PC-3 (cell line): Measurements from ENCODE around the gene CDH26. TPM values are rescaled to one million over a fixed set of nuclear protein-coding genes. Genes with fewer than 3 reads are reported as not detected.

Experiments used
- ATAC-seq: fragments of 200-7000 bp; cut with Tn5 transposase; 2 replicates; pipeline ENCODE4 v1.9.1; 2020; ENCODE audit warnings: mild to moderate bottlenecking, moderate library complexity
- BruUV-seq: library from RNA; stranded (reverse); fragments of 400-500 nt; replicated peaks from 2 replicates; lab custom pipeline; 2021; lab: Mats Ljungman, UMichigan
- CTCF ChIA-PET: fragments of 300-600 bp; sonication (Branson Sonifier 250); formaldehyde crosslinking; loops from one replicate; lab custom pipeline; 2022; ENCODE audit warnings: antibody characterized with exemption; lab: Charles Lee
- POLR2A ChIA-PET: fragments of 300-600 bp; sonication (Branson Sonifier 250); formaldehyde crosslinking; loops from one replicate; lab custom pipeline; 2022; ENCODE audit warnings: antibody characterized with exemption; ENCODE audit not compliant: unreplicated experiment; lab: Charles Lee
- DNase-seq: peaks from one replicate; pipeline ENCODE4 v3.0.0-alpha.2; 2015
- H2AFZ ChIP-seq: fragments of 300-600 bp; sonication (generic); 2 replicates; pipeline ENCODE4 v1.6.0; 2016; ENCODE audit warnings: antibody characterized with exemption, low read length
- H3F3A ChIP-seq: fragments of 300-600 bp; sonication (generic); one replicate; pipeline ENCODE4 v1.6.0; 2017; ENCODE audit warnings: antibody characterized with exemption, low read length, control low read depth, mild to moderate bottlenecking; ENCODE audit not compliant: unreplicated experiment
- H3K27ac ChIP-seq: fragments of 300-600 bp; sonication (generic); 2 replicates; pipeline ENCODE4 v1.5.1; 2016; ENCODE audit warnings: mild to moderate bottlenecking, low read length
- H3K27me3 ChIP-seq: fragments of 300-600 bp; sonication (generic); 2 replicates; pipeline ENCODE4 v1.6.1; 2016; ENCODE audit warnings: low read length, mixed read lengths
- H3K36me3 ChIP-seq: fragments of 300-600 bp; sonication (generic); 2 replicates; pipeline ENCODE4 v1.6.1; 2016; ENCODE audit warnings: low read depth, mixed run types, low read length, mixed read lengths
- H3K4me1 ChIP-seq: fragments of 300-600 bp; sonication (generic); 2 replicates; pipeline ENCODE4 v1.5.1; 2016; ENCODE audit warnings: low read length; ENCODE audit not compliant: insufficient read depth
- H3K4me2 ChIP-seq: fragments of 300-600 bp; sonication (generic); 2 replicates; pipeline ENCODE4 v1.6.0; 2016; ENCODE audit warnings: low read length
- H3K4me3 ChIP-seq: fragments of 300-600 bp; sonication (generic); 2 replicates; pipeline ENCODE4 v1.5.1; 2016; ENCODE audit warnings: mild to moderate bottlenecking, low read length, mixed read lengths
- H3K79me2 ChIP-seq: fragments of 300-600 bp; sonication (generic); 2 replicates; pipeline ENCODE4 v1.6.1; 2017; ENCODE audit warnings: low read length, mixed read lengths
- H3K9ac ChIP-seq: fragments of 300-600 bp; sonication (generic); 2 replicates; pipeline ENCODE4 v1.6.0; 2016; ENCODE audit warnings: mild to moderate bottlenecking, low read length
- H3K9me2 ChIP-seq: fragments of 300-600 bp; sonication (generic); replicated peaks from 2 replicates; pipeline ENCODE4 v1.6.1; 2016; ENCODE audit warnings: mixed run types, low read length, mixed read lengths
- H3K9me3 ChIP-seq: fragments of 300-600 bp; sonication (generic); 2 replicates; pipeline ENCODE4 v1.6.1; 2016; ENCODE audit warnings: low read length, mixed read lengths
- H4K20me1 ChIP-seq: fragments of 300-600 bp; sonication (generic); 2 replicates; pipeline ENCODE4 v1.6.1; 2016; ENCODE audit warnings: low read length, mixed read lengths
- CTCF ChIP-seq: fragments of 300-600 bp; sonication (generic); conservative IDR thresholded peaks from 2 replicates; pipeline ENCODE4 v1.5.1; 2017; ENCODE audit warnings: antibody characterized with exemption, low read depth, mild to moderate bottlenecking, low read length
- EZH2 ChIP-seq: fragments of 300-600 bp; sonication (generic); IDR thresholded peaks from one replicate; pipeline ENCODE4 v1.6.1; 2017; ENCODE audit warnings: antibody characterized with exemption, mild to moderate bottlenecking, low read length; ENCODE audit not compliant: unreplicated experiment
- EZH2phosphoT487 ChIP-seq: fragments of 300-600 bp; sonication (generic); IDR thresholded peaks from 2 replicates; pipeline ENCODE4 v1.6.1; 2018; ENCODE audit warnings: mild to moderate bottlenecking, antibody characterized with exemption, low read length, borderline replicate concordance
- intact Hi-C: fragments of 100-400 bp; cut with micrococcal nuclease; formaldehyde crosslinking; loops from 2 replicates; pipeline ENCODE4 v1.9.0; 2023
- total RNA-seq: library from RNA; depleted of rRNA; stranded (reverse); fragments of >200 nt; gene quantifications from 2 replicates; pipeline ENCODE4 v1.2.3, GENCODE V29; 2014

Gene CDH26
- total RNA-seq, 1 experiment from 2014 or later: 1.2 TPM

- no peaks in the 10 kb centered on the region for H3K4me1 ChIP-seq
- no peaks in the 10 kb centered on the region for H4K20me1 ChIP-seq
- intact Hi-C loops: no loop called here
- H3K9me2 ChIP-seq: no peaks in the 10 kb centered on the region
- no peak for ATAC-seq
- TF ChIP-seq CTCF (no peak), EZH2phosphoT487 (no peak), EZH2 (no peak)
- no peaks in the 10 kb centered on the region for H3K9me3 ChIP-seq
- no peak overlapping the region for H3K4me2 ChIP-seq
- ChIA-PET POLR2A (no interaction called here), CTCF (no interaction called here)
- no peaks in the 10 kb centered on the region for H3K36me3 ChIP-seq
- no peak overlapping the region for H3K4me3 ChIP-seq
- DNase-seq: no peak
- no peak overlapping the region for H3K27ac ChIP-seq
- H3K9ac ChIP-seq: no peak overlapping the region
- H2AFZ ChIP-seq: no peak overlapping the region
- H3F3A ChIP-seq: no peaks in the 10 kb centered on the region
- peaks cover 24% of the 10 kb centered on the region for H3K27me3 ChIP-seq
- BruUV-seq: no TSS peak
- no peaks in the 10 kb centered on the region for H3K79me2 ChIP-seq
Observed at GRCh38 chr20:60060006-60060557, 101.9 kb downstream of the CDH26 start.

GRCh38 chr20:60060593-60060992 lies 102.4 kb downstream of the CDH26 start:
- TF ChIP-seq CTCF (no peak), EZH2phosphoT487 (no peak), EZH2 (no peak)
- peaks cover 29% of the 10 kb centered on the region for H3K27me3 ChIP-seq
- no peaks in the 10 kb centered on the region for H3K79me2 ChIP-seq
- no peaks in the 10 kb centered on the region for H3K36me3 ChIP-seq
- no peak overlapping the region for H3K4me2 ChIP-seq
- DNase-seq: no peak
- no peaks in the 10 kb centered on the region for H3K9me2 ChIP-seq
- H2AFZ ChIP-seq: no peak overlapping the region
- no peak for ATAC-seq
- H3K27ac ChIP-seq: no peak overlapping the region
- H3K9ac ChIP-seq: no peak overlapping the region
- BruUV-seq: no TSS peak
- ChIA-PET CTCF (no interaction called here), POLR2A (no interaction called here)
- H3K4me3 ChIP-seq: no peak overlapping the region
- no peaks in the 10 kb centered on the region for H3F3A ChIP-seq
- H4K20me1 ChIP-seq: no peaks in the 10 kb centered on the region
- no peaks in the 10 kb centered on the region for H3K9me3 ChIP-seq
- intact Hi-C loops: no loop called here
- H3K4me1 ChIP-seq: no peaks in the 10 kb centered on the region

GRCh38 chr20:60062431-60063047 lies 104.3 kb downstream of the CDH26 start:
- POLR2A ChIA-PET: no interaction called here
- no peak overlapping the region for H3K9ac ChIP-seq
- CTCF ChIA-PET: no interaction called here
- TF ChIP-seq EZH2phosphoT487 (no peak), CTCF (no peak), EZH2 (no peak)
- no TSS peak for BruUV-seq
- no peaks in the 10 kb centered on the region for H3K9me3 ChIP-seq
- H3K4me2 ChIP-seq: no peak overlapping the region
- no peaks in the 10 kb centered on the region for H3K79me2 ChIP-seq
- no peaks in the 10 kb centered on the region for H4K20me1 ChIP-seq
- no peak overlapping the region for H3K4me3 ChIP-seq
- intact Hi-C loops: no loop called here
- no peaks in the 10 kb centered on the region for H3K36me3 ChIP-seq
- ATAC-seq (no peak), DNase-seq (no peak)
- H3K27me3 ChIP-seq: peaks cover 48% of the 10 kb centered on the region
- H2AFZ ChIP-seq: no peak overlapping the region
- no peaks in the 10 kb centered on the region for H3F3A ChIP-seq
- H3K27ac ChIP-seq: no peak overlapping the region
- no peaks in the 10 kb centered on the region for H3K4me1 ChIP-seq
- no peaks in the 10 kb centered on the region for H3K9me2 ChIP-seq
